ENCODE data around the gene GPR39.

GRCh38 chr2:132595693-132596092 lies 179.1 kb downstream of the GPR39 start:
- TF ChIP-seq, protein P1, sequence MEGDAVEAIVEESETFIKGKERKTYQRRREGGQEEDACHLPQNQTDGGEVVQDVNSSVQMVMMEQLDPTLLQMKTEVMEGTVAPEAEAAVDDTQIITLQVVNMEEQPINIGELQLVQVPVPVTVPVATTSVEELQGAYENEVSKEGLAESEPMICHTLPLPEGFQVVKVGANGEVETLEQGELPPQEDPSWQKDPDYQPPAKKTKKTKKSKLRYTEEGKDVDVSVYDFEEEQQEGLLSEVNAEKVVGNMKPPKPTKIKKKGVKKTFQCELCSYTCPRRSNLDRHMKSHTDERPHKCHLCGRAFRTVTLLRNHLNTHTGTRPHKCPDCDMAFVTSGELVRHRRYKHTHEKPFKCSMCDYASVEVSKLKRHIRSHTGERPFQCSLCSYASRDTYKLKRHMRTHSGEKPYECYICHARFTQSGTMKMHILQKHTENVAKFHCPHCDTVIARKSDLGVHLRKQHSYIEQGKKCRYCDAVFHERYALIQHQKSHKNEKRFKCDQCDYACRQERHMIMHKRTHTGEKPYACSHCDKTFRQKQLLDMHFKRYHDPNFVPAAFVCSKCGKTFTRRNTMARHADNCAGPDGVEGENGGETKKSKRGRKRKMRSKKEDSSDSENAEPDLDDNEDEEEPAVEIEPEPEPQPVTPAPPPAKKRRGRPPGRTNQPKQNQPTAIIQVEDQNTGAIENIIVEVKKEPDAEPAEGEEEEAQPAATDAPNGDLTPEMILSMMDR (IDR thresholded peaks at IDR 0.05; ENCODE audit: poor library complexity, severe bottlenecking), result no peak
- TF ChIP-seq RAD21 (conservative IDR thresholded peaks at IDR 0.05) (no peak), MXI1 (conservative IDR thresholded peaks at IDR 0.05; ENCODE audit: poor library complexity, severe bottlenecking) (no peak)
